CD14-positive monocyte (primary cell): ENCODE data around the gene GIGYF2. TPM values are rescaled to one million over a fixed set of nuclear protein-coding genes. Genes with fewer than 3 reads are reported as not detected.
A peak's percentile ranks its signal among the peaks of the same experiment; 100 is the strongest.

Experiments used
- DNase-seq, 3 donors: peaks; one replicate each; pipeline ENCODE4 v3.0.0-alpha.2; 2011 to 2022
- H2AFZ ChIP-seq: 2 replicates; pipeline ENCODE4 v1.6.0; 2012; ENCODE audit warnings: mild to moderate bottlenecking, low read depth, low read length, inconsistent platforms; ENCODE audit not compliant: insufficient read depth, poor library complexity, severe bottlenecking
- H3K27ac ChIP-seq, 2 donors: 1 replicate in 1 of 2; 2 replicates in 1 of 2; pipeline ENCODE4 v1.5.1; 2012 to 2013; ENCODE audit warnings: low read length in 2 of 2, control low read depth in 1 of 2, inconsistent platforms in 1 of 2, low read depth in 1 of 2, mild to moderate bottlenecking in 1 of 2
- H3K27me3 ChIP-seq, 2 donors: one replicate each; pipeline versions ENCODE4 v1.6.0 to v1.6.1; 2011 to 2013; ENCODE audit warnings: low read length in 2 of 2; ENCODE audit not compliant: control insufficient read depth in 2 of 2, insufficient read depth in 2 of 2
- H3K36me3 ChIP-seq, 2 donors: replicated peaks in 1 of 2; 1 replicate in 1 of 2; 2 replicates in 1 of 2; pipeline versions ENCODE4 v1.5.1 to v1.6.1; 2012 to 2013; ENCODE audit warnings: low read length in 2 of 2, control low read depth in 1 of 2, inconsistent platforms in 1 of 2, mild to moderate bottlenecking in 1 of 2; ENCODE audit not compliant: insufficient read depth in 2 of 2, control insufficient read depth in 1 of 2
- H3K4me1 ChIP-seq, 2 donors: 1 replicate in 1 of 2; 2 replicates in 1 of 2; pipeline versions ENCODE4 v1.5.1 to v1.6.1; 2012 to 2013; ENCODE audit warnings: low read length in 2 of 2, control low read depth in 1 of 2, inconsistent platforms in 1 of 2, mild to moderate bottlenecking in 1 of 2, moderate library complexity in 1 of 2; ENCODE audit not compliant: insufficient read depth in 2 of 2, control insufficient read depth in 1 of 2
- H3K4me2 ChIP-seq: replicated peaks from 2 replicates; pipeline ENCODE3; 2012; ENCODE audit warnings: low read length, moderate library complexity, mild to moderate bottlenecking; ENCODE audit not compliant: poor library complexity, severe bottlenecking; ENCODE audit errors: extremely low read depth
- H3K4me3 ChIP-seq, 3 experiments: fragments of 200-600 bp in 1 of 3; sonication (generic) in 1 of 3; replicated peaks in 1 of 3; 1 replicate in 2 of 3; 2 replicates in 1 of 3; pipeline ENCODE4 v1.5.1; 2011 to 2013; ENCODE audit warnings: low read length in 3 of 3, mild to moderate bottlenecking in 3 of 3, control low read depth in 2 of 3, low read depth in 2 of 3, inconsistent platforms in 1 of 3, moderate library complexity in 1 of 3
- H3K79me2 ChIP-seq: 2 replicates; pipeline ENCODE4 v1.6.0; 2012; ENCODE audit warnings: mild to moderate bottlenecking, control low read depth, inconsistent platforms, low read length, moderate library complexity; ENCODE audit not compliant: insufficient read depth
- H3K9ac ChIP-seq: 2 replicates; pipeline ENCODE4 v1.6.0; 2017; ENCODE audit warnings: low read length, mild to moderate bottlenecking; ENCODE audit not compliant: insufficient read depth, poor library complexity, severe bottlenecking
- H3K9me3 ChIP-seq, 2 donors: replicated peaks in 1 of 2; 1 replicate in 1 of 2; 2 replicates in 1 of 2; pipeline versions ENCODE4 v1.5.1 to v1.6.1; 2012 to 2013; ENCODE audit warnings: low read length in 2 of 2, control low read depth in 1 of 2; ENCODE audit not compliant: control insufficient read depth in 1 of 2, insufficient read depth in 1 of 2
- H4K20me1 ChIP-seq: 2 replicates; pipeline ENCODE4 v1.6.0; 2012; ENCODE audit warnings: mild to moderate bottlenecking, low read length, control low read depth, moderate library complexity; ENCODE audit not compliant: insufficient read depth
- H3K27ac Mint-ChIP-seq, 7 donors: one replicate each; pipeline ENCODE4 v1.8.0; 2020; ENCODE audit warnings: mild to moderate bottlenecking in 7 of 7, mixed read lengths in 7 of 7, moderate library complexity in 6 of 7, inconsistent platforms in 2 of 7
- H3K27me3 Mint-ChIP-seq, 3 donors: one replicate each; pipeline ENCODE4 v1.8.0; 2021 to 2022; ENCODE audit warnings: low read depth in 3 of 3, mild to moderate bottlenecking in 3 of 3, mixed read lengths in 3 of 3, moderate library complexity in 3 of 3, inconsistent platforms in 1 of 3
- H3K36me3 Mint-ChIP-seq, 2 donors: one replicate each; pipeline ENCODE4 v1.8.0; 2020; ENCODE audit warnings: mixed read lengths in 2 of 2, inconsistent platforms in 1 of 2, mild to moderate bottlenecking in 1 of 2
- H3K4me1 Mint-ChIP-seq: one replicate; pipeline ENCODE4 v1.8.0; 2020; ENCODE audit warnings: mild to moderate bottlenecking, mixed read lengths
- H3K4me3 Mint-ChIP-seq, 2 donors: one replicate each; pipeline ENCODE4 v1.8.0; 2020; ENCODE audit warnings: mild to moderate bottlenecking in 2 of 2, mixed read lengths in 2 of 2, moderate library complexity in 1 of 2
- H3K9me3 Mint-ChIP-seq, 7 donors: one replicate each; pipeline ENCODE4 v1.8.0; 2020 to 2022; ENCODE audit warnings: mixed read lengths in 7 of 7, mild to moderate bottlenecking in 6 of 7, moderate library complexity in 6 of 7, inconsistent platforms in 2 of 7
- CTCF ChIP-seq: fragments of 200-600 bp; IDR thresholded peaks from one replicate; pipeline ENCODE4 v1.8.0; 2022; ENCODE audit warnings: antibody characterized with exemption, mild to moderate bottlenecking
- WGBS: methylation state at CpG from one replicate; pipeline ENCODE4 v1.1.5; 2013; ENCODE audit warnings: missing lambda C conversion rate; ENCODE audit not compliant: insufficient coverage; 5-methylcytosine and 5-hydroxymethylcytosine counted together
- intact Hi-C, 2 donors: fragments of 100-400 bp; cut with micrococcal nuclease; formaldehyde crosslinking; loops; one replicate each; pipeline versions ENCODE4 v1.15.0 to v1.15.1; 2023
- polyA plus RNA-seq, 3 donors: library from polyadenylated mRNA; depleted of rRNA in 1 of 3; unstranded in 2 of 3; stranded (reverse) in 1 of 3; fragments of 300-500 nt in 2 of 3; fragments of >200 nt in 1 of 3; fragmentation: Illumina TruSeq in 2 of 3; gene quantifications; 1 replicate in 2 of 3; 2 replicates in 1 of 3; pipeline ENCODE4 v1.2.3, GENCODE V29; 2012 to 2021

Gene GIGYF2
- polyA plus RNA-seq, 3 donors = 7.7 to 20.7 (median 17.3) TPM

- no peak overlapping the region for H3K4me3 ChIP-seq
- no peak overlapping the region for H3K4me2 ChIP-seq
- no peaks in the 10 kb centered on the region for H3K4me1 Mint-ChIP-seq
- no peaks in the 10 kb centered on the region for H3K79me2 ChIP-seq
- intact Hi-C loops = no loop called here
- DNase-seq = no peak
- no peak for TF ChIP-seq CTCF
- H3K27me3 Mint-ChIP-seq = peaks cover 4 to 12% (median 6%) of the 10 kb centered on the region in 3 donors
- H3K4me3 Mint-ChIP-seq = no peak overlapping the region
- H3K9me3 Mint-ChIP-seq = peaks cover 0 to 2% (median 0%) of the 10 kb centered on the region in 7 donors
- H3K9ac ChIP-seq = no peak overlapping the region
- H3K27ac Mint-ChIP-seq = no peak overlapping the region
- H3K4me1 ChIP-seq = no peaks in the 10 kb centered on the region
- H3K36me3 ChIP-seq = no peaks in the 10 kb centered on the region
- 89% methylated on average over 4 of the region's 10 CpGs for WGBS
- H3K27ac ChIP-seq = no peak overlapping the region
- no peaks in the 10 kb centered on the region for H3K9me3 ChIP-seq
- no peaks in the 10 kb centered on the region for H3K27me3 ChIP-seq
- H4K20me1 ChIP-seq = no peaks in the 10 kb centered on the region
- H2AFZ ChIP-seq = no peak overlapping the region
- H3K36me3 Mint-ChIP-seq = no peaks in the 10 kb centered on the region
Measured at GRCh38 chr2:232667989-232668583, 29.0 kb upstream of the GIGYF2 start.

GRCh38 chr2:232668805-232669444 lies 28.2 kb upstream of the GIGYF2 start:
- Mint-ChIP-seq H3K4me3 (no peak overlapping the region), H3K27ac (peak overlapping the region in 1 of 7 donors; percentile 66), H3K36me3 (no peaks in the 10 kb centered on the region), H3K4me1 (no peaks in the 10 kb centered on the region), H3K27me3 (peaks cover 4 to 12% (median 7%) of the 10 kb centered on the region in 3 donors), H3K9me3 (peaks cover 0 to 3% (median 0%) of the 10 kb centered on the region in 7 donors)
- Histone ChIP-seq H3K79me2 (no peaks in the 10 kb centered on the region), H3K4me1 (no peaks in the 10 kb centered on the region), H3K9me3 (no peaks in the 10 kb centered on the region), H3K36me3 (no peaks in the 10 kb centered on the region), H3K27me3 (no peaks in the 10 kb centered on the region), H4K20me1 (no peaks in the 10 kb centered on the region), H2AFZ (peak overlapping the region; percentile 62), H3K4me2 (no peak overlapping the region), H3K27ac (no peak overlapping the region), H3K4me3 (no peak overlapping the region), H3K9ac (no peak overlapping the region)
- intact Hi-C loops = no loop called here
- no peak for TF ChIP-seq CTCF
- 84% methylated on average over 6 of the region's 17 CpGs for WGBS
- no peak for DNase-seq
